Muscle layer of colon (tissue), 2 donors: Measurements from ENCODE around the gene TSPAN31.
A peak's percentile ranks its signal among the peaks of the same experiment; 100 is the strongest.

Experiments used
- H3K27ac ChIP-seq: one replicate; pipeline ENCODE4 v1.7.0; 2013; ENCODE audit warnings: low read depth, mild to moderate bottlenecking, low read length, moderate library complexity
- H3K27me3 ChIP-seq, 2 donors: one replicate each; pipeline ENCODE4 v1.7.0; 2013; ENCODE audit warnings: low read length in 2 of 2, mild to moderate bottlenecking in 2 of 2; ENCODE audit not compliant: insufficient read depth in 2 of 2, control insufficient read depth in 1 of 2
- H3K36me3 ChIP-seq: one replicate; pipeline ENCODE4 v1.7.0; 2013; ENCODE audit warnings: mild to moderate bottlenecking, low read length; ENCODE audit not compliant: insufficient read depth
- H3K4me1 ChIP-seq: one replicate; pipeline ENCODE4 v1.7.0; 2013; ENCODE audit warnings: mild to moderate bottlenecking, low read length; ENCODE audit not compliant: insufficient read depth
- H3K4me3 ChIP-seq, 2 donors: one replicate each; pipeline ENCODE4 v1.7.0; 2013; ENCODE audit warnings: low read length in 2 of 2, low read depth in 1 of 2, mild to moderate bottlenecking in 1 of 2, moderate library complexity in 1 of 2
- H3K9ac ChIP-seq: one replicate; pipeline ENCODE4 v1.7.0; 2013; ENCODE audit warnings: low read length
- H3K9me3 ChIP-seq: one replicate; pipeline ENCODE4 v1.7.0; 2013; ENCODE audit warnings: mild to moderate bottlenecking, low read length
- donor health status: abdominal sarcoma.
- donor health status: Adenocarcinoma of cecum.

The TSPAN31 gene

DNA sequence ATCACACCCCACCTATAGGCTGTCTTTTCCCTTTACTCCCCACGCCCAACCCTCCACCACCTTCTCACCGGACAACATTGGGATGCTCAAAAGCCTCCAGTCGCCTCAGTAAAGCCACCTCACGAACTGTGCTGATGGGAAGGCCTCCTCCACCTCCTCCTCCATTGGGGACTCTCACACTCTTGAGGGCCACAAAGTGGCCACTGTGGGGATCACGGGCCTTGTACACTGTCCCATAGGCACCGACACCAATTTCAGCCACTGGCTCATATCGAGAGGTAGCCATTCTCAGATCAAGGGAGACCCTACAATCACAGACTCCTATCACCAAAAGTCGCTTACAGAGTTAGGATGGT lies 6.6 kb downstream of the TSPAN31 start:
- no peaks in the 10 kb centered on the region for H3K9me3 ChIP-seq
- H3K9ac ChIP-seq, result peak overlapping the region; percentile 90
- H3K4me1 ChIP-seq, result peaks cover 37% of the 10 kb centered on the region
- no peaks in the 10 kb centered on the region for H3K27me3 ChIP-seq
- peak overlapping the region; percentile 64 for H3K27ac ChIP-seq
- peak overlapping the region; percentile 38 to 79 for H3K4me3 ChIP-seq
- peaks cover 36% of the 10 kb centered on the region for H3K36me3 ChIP-seq

- Histone ChIP-seq H3K4me1 (peaks cover 39% of the 10 kb centered on the region), H3K36me3 (peaks cover 31% of the 10 kb centered on the region)
These were observed 7.2 kb downstream of the TSPAN31 start, which contains the start of gene CDK4 for GRCh38 chr12:57751788-57752667. TSS of gene CDK4 (minus strand) at chr12:57752310. CDS start at chr12:57751717, 593 bp downstream.

GRCh38 chr12:57752668-57753000 lies 7.8 kb downstream of the TSPAN31 start:
- Histone ChIP-seq H3K9me3 (no peaks in the 10 kb centered on the region), H3K9ac (no peak overlapping the region), H3K4me3 (peak overlapping the region in 1 of 2 donors; percentile 48), H3K36me3 (peaks cover 27% of the 10 kb centered on the region), H3K27ac (peak overlapping the region; percentile 16), H3K27me3 (no peaks in the 10 kb centered on the region), H3K4me1 (peaks cover 39% of the 10 kb centered on the region)

More at GRCh38 chr12:57751788-57752667, 7.2 kb downstream of the TSPAN31 start, which contains the start of gene CDK4:
- Histone ChIP-seq H3K9me3 (no peaks in the 10 kb centered on the region), H3K27ac (peak within 1 kb of the TSS; percentile 64), H3K4me3 (peak within 1 kb of the TSS; percentile 38 to 79), H3K9ac (peak within 1 kb of the TSS; percentile 90), H3K27me3 (no peaks in the 10 kb centered on the region)

DNA sequence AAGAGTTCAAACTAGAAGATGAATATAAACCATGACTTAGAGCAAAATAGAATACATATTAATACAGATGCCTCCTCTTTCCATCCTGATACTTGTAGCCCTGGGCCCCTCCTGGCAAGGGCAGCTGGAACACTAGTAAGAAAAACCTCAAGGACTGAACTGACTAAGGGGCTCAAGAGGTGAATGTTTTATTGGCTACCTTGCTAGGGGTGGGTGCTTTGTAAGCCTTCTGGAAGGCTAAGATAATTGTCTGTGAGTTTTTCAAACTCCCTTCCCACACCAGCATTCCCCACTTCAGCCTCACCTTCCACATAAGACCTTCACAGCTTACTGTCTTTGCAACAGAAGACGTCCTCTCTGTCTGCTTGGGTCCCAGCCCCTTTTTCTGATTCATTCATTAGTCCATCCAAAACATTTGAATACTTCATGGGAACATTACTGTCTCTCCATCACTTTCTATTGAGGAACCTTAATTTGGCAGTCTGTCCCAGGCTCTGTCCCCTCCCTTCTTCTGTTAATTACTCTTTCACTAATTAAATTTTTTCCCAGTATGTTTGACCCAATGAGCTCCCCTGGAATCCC lies 9.0 kb downstream of the TSPAN31 start:
- Histone ChIP-seq H3K36me3 (peaks cover 29% of the 10 kb centered on the region), H3K4me1 (peaks cover 39% of the 10 kb centered on the region), H3K27ac (no peak overlapping the region), H3K9ac (no peak overlapping the region), H3K27me3 (no peaks in the 10 kb centered on the region), H3K4me3 (peak overlapping the region in 1 of 2 donors; percentile 54), H3K9me3 (no peaks in the 10 kb centered on the region)

DNA sequence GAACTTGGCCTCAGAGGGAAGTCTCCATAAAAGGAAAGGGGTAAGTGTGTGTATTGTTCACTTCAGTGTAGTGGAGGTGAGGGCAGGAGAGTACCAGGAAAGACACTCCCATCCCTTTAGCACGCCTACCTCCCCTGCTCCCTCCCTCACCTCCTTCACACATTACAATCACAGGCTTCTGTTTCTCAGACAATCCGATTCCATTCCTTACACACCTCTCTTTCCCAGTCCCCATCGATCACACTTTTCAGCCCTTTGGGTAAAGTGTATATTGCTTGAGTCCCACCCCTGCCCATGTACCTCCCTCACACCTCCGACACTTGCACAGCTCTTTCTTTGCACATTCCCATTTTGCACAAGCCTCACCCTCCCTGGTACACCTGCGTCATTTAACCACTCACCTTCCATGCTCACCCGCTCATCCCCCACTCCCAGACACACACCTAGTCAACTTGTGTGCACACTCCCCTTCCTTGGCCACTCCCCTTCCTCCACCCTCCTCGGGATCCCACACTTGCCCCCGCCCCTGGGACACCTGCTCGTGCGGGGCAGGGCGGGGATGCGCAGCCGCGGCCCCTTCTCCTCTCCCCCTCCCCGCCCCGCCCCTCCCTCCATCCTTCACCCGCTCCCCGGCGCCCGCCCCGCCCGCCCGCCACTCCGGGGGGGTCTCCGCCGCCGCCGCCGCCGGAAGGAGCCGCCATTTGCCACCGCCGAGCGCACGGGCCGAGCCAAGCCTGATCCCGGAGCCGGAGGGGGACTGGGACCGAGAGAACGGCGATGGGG lies 9.8 kb downstream of the TSPAN31 start, which contains the start of gene MARCHF9:
Gene MARCHF9 (plus strand): TSS at position 693 of the 783 bp plus-strand sequence. CDS start 426 bp downstream, outside the sequence.
- peak within 1 kb of the TSS; percentile 54 to 57 for H3K4me3 ChIP-seq
- peak within 1 kb of the TSS; percentile 34 for H3K27ac ChIP-seq
- H3K36me3 ChIP-seq, result peaks cover 26% of the 10 kb centered on the region
- H3K9me3 ChIP-seq, result no peaks in the 10 kb centered on the region
- peaks cover 39% of the 10 kb centered on the region for H3K4me1 ChIP-seq
- no peaks in the 10 kb centered on the region for H3K27me3 ChIP-seq
- H3K9ac ChIP-seq, result peak within 1 kb of the TSS; percentile 41

DNA sequence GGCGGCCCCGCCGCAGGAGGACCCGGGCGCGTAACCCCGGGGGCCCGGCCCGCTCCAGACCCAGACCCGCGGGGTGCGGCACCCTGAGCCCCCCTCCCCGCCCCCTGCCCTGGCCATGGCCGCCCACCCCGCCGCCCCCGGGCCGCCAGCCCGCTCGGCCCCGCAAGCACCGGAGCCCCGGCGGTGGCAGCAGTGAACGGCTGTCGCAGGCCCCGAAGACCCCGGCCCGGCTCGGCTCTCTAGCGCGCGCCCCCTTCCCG lies 10.3 kb downstream of the TSPAN31 start:
- peaks cover 24% of the 10 kb centered on the region for H3K36me3 ChIP-seq
- peak overlapping the region in 1 of 2 donors; percentile 57 for H3K4me3 ChIP-seq
- H3K9me3 ChIP-seq, result no peaks in the 10 kb centered on the region
- H3K4me1 ChIP-seq, result peaks cover 39% of the 10 kb centered on the region
- H3K9ac ChIP-seq, result no peak overlapping the region
- H3K27ac ChIP-seq, result no peak overlapping the region
- no peaks in the 10 kb centered on the region for H3K27me3 ChIP-seq

GRCh38 chr12:57755454-57756372 lies 10.9 kb downstream of the TSPAN31 start:
- Histone ChIP-seq H3K9ac (peak overlapping the region; percentile 41), H3K36me3 (peaks cover 19% of the 10 kb centered on the region), H3K4me1 (peaks cover 35% of the 10 kb centered on the region), H3K27ac (peak overlapping the region; percentile 34), H3K9me3 (no peaks in the 10 kb centered on the region), H3K27me3 (peaks cover 0 to 2% of the 10 kb centered on the region in 2 donors), H3K4me3 (peak overlapping the region; percentile 50 to 57)

DNA sequence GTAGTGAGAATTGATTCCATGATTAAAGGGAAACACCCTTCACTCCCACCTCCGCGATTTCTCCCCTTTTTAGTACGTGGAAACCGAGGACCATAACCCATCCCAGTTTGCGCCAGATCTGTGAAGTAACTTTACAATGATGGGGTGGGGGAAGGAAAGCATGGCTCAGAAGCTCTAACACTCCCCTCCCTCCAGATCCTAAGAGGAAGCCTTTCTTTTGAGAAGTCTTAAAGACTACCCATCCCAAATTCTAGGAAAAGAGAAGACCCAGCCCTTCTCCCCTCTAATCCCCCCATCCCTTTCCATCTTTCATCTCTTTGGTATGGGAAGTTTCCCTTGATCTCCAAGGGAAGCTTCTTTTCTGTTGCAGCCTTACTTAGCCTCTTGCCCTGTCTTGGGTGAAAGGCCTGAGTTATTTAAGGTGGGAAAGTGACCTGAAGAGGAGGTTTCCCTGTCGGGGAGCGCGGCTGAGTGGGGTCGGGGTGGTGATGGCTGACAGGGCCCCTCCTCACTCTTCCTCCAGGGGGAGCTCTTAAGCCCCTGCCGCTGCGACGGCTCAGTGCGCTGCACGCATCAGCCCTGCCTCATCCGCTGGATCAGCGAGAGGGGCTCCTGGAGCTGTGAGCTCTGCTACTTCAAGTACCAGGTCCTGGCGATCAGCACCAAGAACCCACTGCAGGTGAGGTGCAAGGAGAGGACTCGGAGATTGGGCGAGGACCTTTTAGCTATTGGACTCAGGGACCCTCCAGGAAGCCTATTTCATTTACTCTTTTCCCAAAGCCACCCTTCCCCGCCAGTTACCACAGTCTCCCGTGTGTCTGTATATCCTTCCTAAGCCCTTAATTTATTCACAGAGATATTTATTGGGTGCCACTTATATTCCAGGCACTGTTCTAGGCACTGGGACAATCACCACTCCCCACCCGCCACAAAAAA lies 11.8 kb downstream of the TSPAN31 start:
- Histone ChIP-seq H3K36me3 (peaks cover 16% of the 10 kb centered on the region), H3K9ac (no peak overlapping the region), H3K27me3 (peaks cover 0 to 12% of the 10 kb centered on the region in 2 donors), H3K9me3 (no peaks in the 10 kb centered on the region), H3K4me1 (peaks cover 25% of the 10 kb centered on the region), H3K4me3 (no peak overlapping the region), H3K27ac (no peak overlapping the region)

GRCh38 chr12:57757771-57758170 lies 12.9 kb downstream of the TSPAN31 start:
- Histone ChIP-seq H3K9me3 (no peaks in the 10 kb centered on the region), H3K27me3 (peaks cover 6 to 17% of the 10 kb centered on the region in 2 donors), H3K27ac (no peak overlapping the region), H3K9ac (no peak overlapping the region), H3K4me3 (no peak overlapping the region), H3K4me1 (peaks cover 22% of the 10 kb centered on the region), H3K36me3 (peaks cover 16% of the 10 kb centered on the region)
